ENCODE data around the gene HPN.
A peak's percentile ranks its signal among the peaks of the same experiment; 100 is the strongest.

GRCh38 chr19:35027851-35028599, 13.5 kb upstream of the HPN start:
- TF ChIP-seq JUNB (IDR thresholded peaks at IDR 0.05; ENCODE audit: unreplicated experiment) = no peak
- peak; percentile 26; the same call in 1 of the 2 replicates for TF ChIP-seq POLR2AphosphoS5 (IDR thresholded peaks at IDR 0.05; ENCODE audit: low read depth)
- TF ChIP-seq CTCF (conservative IDR thresholded peaks at IDR 0.05; ENCODE audit: low read depth in 2 of 2) = no peak
- TF ChIP-seq REST (IDR thresholded peaks at IDR 0.05; ENCODE audit: unreplicated experiment) = no peak
- no peak for TF ChIP-seq EZH2phosphoT487 (IDR thresholded peaks at IDR 0.05; ENCODE audit: unreplicated experiment)
- TF ChIP-seq CREB1 (CRISPR knock-in tag; IDR thresholded peaks at IDR 0.05; ENCODE audit: low read depth) = no peak
- TF ChIP-seq ZNF331 (CRISPR knock-in tag; IDR thresholded peaks at IDR 0.05; ENCODE audit: low read depth) = no peak
- no peak for TF ChIP-seq EZH2 (IDR thresholded peaks at IDR 0.05; ENCODE audit: low read depth, unreplicated experiment)
- TF ChIP-seq ZNF114 (CRISPR knock-in tag; IDR thresholded peaks at IDR 0.05) = no peak
- TF ChIP-seq ZNF462 (CRISPR knock-in tag; IDR thresholded peaks at IDR 0.05) = no peak
- TF ChIP-seq NANOG (IDR thresholded peaks at IDR 0.05; ENCODE audit: borderline replicate concordance) = no peak
- no peak for TF ChIP-seq STAT1 (IDR thresholded peaks at IDR 0.05; ENCODE audit: unreplicated experiment)

Measured in GM23338 (cell line).